HL-60 (cell line): Measurements from ENCODE around the gene FCRL3.

Experiments
- CTCF ChIP-seq: IDR thresholded peaks from one replicate; pipeline ENCODE4 v1.5.1; 2011; ENCODE audit warnings: low read length, control low read depth, inconsistent platforms; ENCODE audit not compliant: insufficient read depth
- POLR2AphosphoS5 ChIP-seq: IDR thresholded peaks from 2 replicates; pipeline ENCODE4 v1.6.1; 2012; ENCODE audit warnings: low read depth
- REST ChIP-seq: IDR thresholded peaks from 2 replicates; pipeline ENCODE4 v1.6.1; 2012; ENCODE audit warnings: low read depth; ENCODE audit not compliant: insufficient replicate concordance

DNA sequence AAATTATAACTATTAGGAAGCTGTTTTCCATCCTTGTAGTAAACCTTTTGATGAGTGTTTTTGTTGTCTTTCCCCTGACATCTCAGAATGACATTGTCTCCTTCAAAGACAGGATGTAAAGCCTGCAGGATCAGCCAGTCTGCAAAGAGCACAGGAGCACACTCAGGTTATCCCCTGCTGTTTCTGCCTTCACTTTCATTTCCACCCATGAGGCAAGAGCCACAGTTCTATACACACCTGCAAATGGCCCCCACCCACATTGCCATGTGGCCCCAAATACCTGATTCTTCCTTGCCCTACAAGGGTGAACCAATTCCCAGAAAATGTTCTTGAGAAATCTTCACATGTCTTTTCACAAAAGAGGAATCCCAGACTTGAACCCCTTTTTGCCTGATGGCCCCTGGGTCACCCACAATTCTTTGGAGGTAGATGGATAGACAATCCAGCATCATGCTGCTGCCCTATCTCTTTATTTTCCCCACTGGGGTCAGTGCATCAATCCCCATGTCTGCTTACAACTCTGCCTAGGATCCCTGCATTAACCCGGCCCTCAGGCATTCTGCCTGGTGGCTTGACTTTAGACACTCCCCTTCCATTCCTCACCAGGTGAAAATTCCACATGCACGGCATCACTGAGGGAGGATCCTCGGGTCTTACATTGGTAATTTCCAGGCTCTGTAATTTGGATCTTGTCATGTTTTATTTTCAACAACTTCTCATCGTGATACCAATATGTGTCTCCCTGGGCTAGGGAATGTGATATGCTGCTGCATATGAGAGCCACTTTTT lies 2.6 kb downstream of the FCRL3 start:
- TF ChIP-seq CTCF (no peak), POLR2AphosphoS5 (no peak), REST (no peak)
